IMR-90 (cell line): ENCODE data around the gene KCNAB1.

Source experiments
- CEBPB ChIP-seq: IDR thresholded peaks from 2 replicates; pipeline ENCODE4 v1.6.1; 2012; ENCODE audit warnings: low read depth, low read length, improper control_type of control experiment
- RCOR1 ChIP-seq: IDR thresholded peaks from 2 replicates; pipeline ENCODE4 v1.6.1; 2012; ENCODE audit warnings: mild to moderate bottlenecking, low read length, improper control_type of control experiment; ENCODE audit not compliant: insufficient replicate concordance

DNA sequence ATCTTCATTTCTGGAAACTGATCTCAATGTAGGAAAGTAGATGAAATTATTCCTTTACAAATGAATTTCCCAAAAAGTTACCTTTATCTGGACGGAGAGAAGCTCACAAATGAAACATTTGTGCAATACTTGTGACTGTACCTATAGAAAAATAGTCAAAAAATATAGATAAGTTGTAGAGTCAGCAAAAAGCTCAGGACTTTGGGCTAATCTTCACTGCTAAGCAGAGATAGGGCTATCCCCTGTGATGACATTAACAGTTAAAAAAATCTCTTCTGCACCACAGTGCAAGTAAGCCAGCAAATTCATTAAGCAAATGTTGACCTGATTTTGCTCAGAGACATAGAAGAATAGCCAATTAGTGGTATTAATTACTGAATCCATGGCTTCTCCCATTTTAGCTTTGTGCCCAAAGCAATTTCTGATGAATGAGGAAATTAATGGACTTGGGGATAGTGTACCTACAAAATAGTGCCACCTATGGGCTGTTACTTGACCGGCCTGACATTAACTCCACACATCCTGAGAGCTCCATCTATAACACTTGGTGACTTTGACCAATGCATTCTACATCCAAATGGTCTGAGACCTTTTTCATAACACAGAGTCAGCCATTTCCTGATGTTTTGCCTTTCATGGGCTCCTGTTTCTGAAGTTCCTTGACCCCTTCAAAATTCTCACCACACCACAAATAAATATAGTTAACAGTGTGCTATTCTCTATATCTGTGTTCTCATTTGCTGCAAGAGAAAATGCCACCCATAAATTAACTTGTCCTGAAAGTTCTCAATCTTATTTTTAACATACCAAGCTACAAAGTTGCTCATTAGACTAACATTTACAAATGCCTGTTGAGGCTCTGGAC lies 329.6 kb downstream of the KCNAB1 start:
- no peak for TF ChIP-seq RCOR1
- TF ChIP-seq CEBPB: no peak
